CD14-positive monocyte (primary cell): Measurements from ENCODE around the gene KRT1. TPM values are rescaled to one million over a fixed set of nuclear protein-coding genes. Genes with fewer than 3 reads are reported as not detected.
A peak's percentile ranks its signal among the peaks of the same experiment; 100 is the strongest.

ENCODE experiments used
- DNase-seq, 3 donors: peaks; one replicate each; pipeline ENCODE4 v3.0.0-alpha.2; 2011 to 2022
- H2AFZ ChIP-seq: 2 replicates; pipeline ENCODE4 v1.6.0; 2012; ENCODE audit warnings: mild to moderate bottlenecking, low read depth, low read length, inconsistent platforms; ENCODE audit not compliant: insufficient read depth, poor library complexity, severe bottlenecking
- H3K27ac ChIP-seq, 2 donors: 1 replicate in 1 of 2; 2 replicates in 1 of 2; pipeline ENCODE4 v1.5.1; 2012 to 2013; ENCODE audit warnings: low read length in 2 of 2, control low read depth in 1 of 2, inconsistent platforms in 1 of 2, low read depth in 1 of 2, mild to moderate bottlenecking in 1 of 2
- H3K27me3 ChIP-seq, 2 donors: one replicate each; pipeline versions ENCODE4 v1.6.0 to v1.6.1; 2011 to 2013; ENCODE audit warnings: low read length in 2 of 2; ENCODE audit not compliant: control insufficient read depth in 2 of 2, insufficient read depth in 2 of 2
- H3K36me3 ChIP-seq, 2 donors: replicated peaks in 1 of 2; 1 replicate in 1 of 2; 2 replicates in 1 of 2; pipeline versions ENCODE4 v1.5.1 to v1.6.1; 2012 to 2013; ENCODE audit warnings: low read length in 2 of 2, control low read depth in 1 of 2, inconsistent platforms in 1 of 2, mild to moderate bottlenecking in 1 of 2; ENCODE audit not compliant: insufficient read depth in 2 of 2, control insufficient read depth in 1 of 2
- H3K4me1 ChIP-seq, 2 donors: 1 replicate in 1 of 2; 2 replicates in 1 of 2; pipeline versions ENCODE4 v1.5.1 to v1.6.1; 2012 to 2013; ENCODE audit warnings: low read length in 2 of 2, control low read depth in 1 of 2, inconsistent platforms in 1 of 2, mild to moderate bottlenecking in 1 of 2, moderate library complexity in 1 of 2; ENCODE audit not compliant: insufficient read depth in 2 of 2, control insufficient read depth in 1 of 2
- H3K4me2 ChIP-seq: replicated peaks from 2 replicates; pipeline ENCODE3; 2012; ENCODE audit warnings: low read length, moderate library complexity, mild to moderate bottlenecking; ENCODE audit not compliant: poor library complexity, severe bottlenecking; ENCODE audit errors: extremely low read depth
- H3K4me3 ChIP-seq, 3 experiments: fragments of 200-600 bp in 1 of 3; sonication (generic) in 1 of 3; replicated peaks in 1 of 3; 1 replicate in 2 of 3; 2 replicates in 1 of 3; pipeline ENCODE4 v1.5.1; 2011 to 2013; ENCODE audit warnings: low read length in 3 of 3, mild to moderate bottlenecking in 3 of 3, control low read depth in 2 of 3, low read depth in 2 of 3, inconsistent platforms in 1 of 3, moderate library complexity in 1 of 3
- H3K79me2 ChIP-seq: 2 replicates; pipeline ENCODE4 v1.6.0; 2012; ENCODE audit warnings: mild to moderate bottlenecking, control low read depth, inconsistent platforms, low read length, moderate library complexity; ENCODE audit not compliant: insufficient read depth
- H3K9ac ChIP-seq: 2 replicates; pipeline ENCODE4 v1.6.0; 2017; ENCODE audit warnings: low read length, mild to moderate bottlenecking; ENCODE audit not compliant: insufficient read depth, poor library complexity, severe bottlenecking
- H3K9me3 ChIP-seq, 2 donors: replicated peaks in 1 of 2; 1 replicate in 1 of 2; 2 replicates in 1 of 2; pipeline versions ENCODE4 v1.5.1 to v1.6.1; 2012 to 2013; ENCODE audit warnings: low read length in 2 of 2, control low read depth in 1 of 2; ENCODE audit not compliant: control insufficient read depth in 1 of 2, insufficient read depth in 1 of 2
- H4K20me1 ChIP-seq: 2 replicates; pipeline ENCODE4 v1.6.0; 2012; ENCODE audit warnings: mild to moderate bottlenecking, low read length, control low read depth, moderate library complexity; ENCODE audit not compliant: insufficient read depth
- H3K27ac Mint-ChIP-seq, 7 donors: one replicate each; pipeline ENCODE4 v1.8.0; 2020; ENCODE audit warnings: mild to moderate bottlenecking in 7 of 7, mixed read lengths in 7 of 7, moderate library complexity in 6 of 7, inconsistent platforms in 2 of 7
- H3K27me3 Mint-ChIP-seq, 3 donors: one replicate each; pipeline ENCODE4 v1.8.0; 2021 to 2022; ENCODE audit warnings: low read depth in 3 of 3, mild to moderate bottlenecking in 3 of 3, mixed read lengths in 3 of 3, moderate library complexity in 3 of 3, inconsistent platforms in 1 of 3
- H3K36me3 Mint-ChIP-seq, 2 donors: one replicate each; pipeline ENCODE4 v1.8.0; 2020; ENCODE audit warnings: mixed read lengths in 2 of 2, inconsistent platforms in 1 of 2, mild to moderate bottlenecking in 1 of 2
- H3K4me1 Mint-ChIP-seq: one replicate; pipeline ENCODE4 v1.8.0; 2020; ENCODE audit warnings: mild to moderate bottlenecking, mixed read lengths
- H3K4me3 Mint-ChIP-seq, 2 donors: one replicate each; pipeline ENCODE4 v1.8.0; 2020; ENCODE audit warnings: mild to moderate bottlenecking in 2 of 2, mixed read lengths in 2 of 2, moderate library complexity in 1 of 2
- H3K9me3 Mint-ChIP-seq, 7 donors: one replicate each; pipeline ENCODE4 v1.8.0; 2020 to 2022; ENCODE audit warnings: mixed read lengths in 7 of 7, mild to moderate bottlenecking in 6 of 7, moderate library complexity in 6 of 7, inconsistent platforms in 2 of 7
- CTCF ChIP-seq: fragments of 200-600 bp; IDR thresholded peaks from one replicate; pipeline ENCODE4 v1.8.0; 2022; ENCODE audit warnings: antibody characterized with exemption, mild to moderate bottlenecking
- WGBS: methylation state at CpG from one replicate; pipeline ENCODE4 v1.1.5; 2013; ENCODE audit warnings: missing lambda C conversion rate; ENCODE audit not compliant: insufficient coverage; 5-methylcytosine and 5-hydroxymethylcytosine counted together
- intact Hi-C, 2 donors: fragments of 100-400 bp; cut with micrococcal nuclease; formaldehyde crosslinking; loops; one replicate each; pipeline versions ENCODE4 v1.15.0 to v1.15.1; 2023
- polyA plus RNA-seq, 3 donors: library from polyadenylated mRNA; depleted of rRNA in 1 of 3; unstranded in 2 of 3; stranded (reverse) in 1 of 3; fragments of 300-500 nt in 2 of 3; fragments of >200 nt in 1 of 3; fragmentation: Illumina TruSeq in 2 of 3; gene quantifications; 1 replicate in 2 of 3; 2 replicates in 1 of 3; pipeline ENCODE4 v1.2.3, GENCODE V29; 2012 to 2021

KRT1 gene
- polyA plus RNA-seq, 3 donors = not detected

GRCh38 chr12:52647601-52648000 is 32.6 kb downstream of the KRT1 start:
- whole genome bisulfite sequencing = 100% methylated on average over 8 of the region's 9 CpGs
- Mint-ChIP-seq H3K27ac (no peak overlapping the region), H3K27me3 (peaks cover 0 to 3% (median 2%) of the 10 kb centered on the region in 3 donors), H3K36me3 (no peaks in the 10 kb centered on the region), H3K4me3 (no peak overlapping the region), H3K9me3 (peaks cover 0 to 8% (median 3%) of the 10 kb centered on the region in 7 donors), H3K4me1 (peaks cover 10% of the 10 kb centered on the region)
- Histone ChIP-seq H3K4me2 (no peak overlapping the region), H3K4me1 (no peaks in the 10 kb centered on the region), H3K36me3 (no peaks in the 10 kb centered on the region), H3K9ac (no peak overlapping the region), H3K27ac (no peak overlapping the region), H3K4me3 (no peak overlapping the region), H3K27me3 (no peaks in the 10 kb centered on the region), H4K20me1 (no peaks in the 10 kb centered on the region), H2AFZ (no peak overlapping the region), H3K9me3 (no peaks in the 10 kb centered on the region), H3K79me2 (no peaks in the 10 kb centered on the region)
- intact Hi-C loops = no loop called here
- DNase-seq = no peak
- no peak for TF ChIP-seq CTCF

- H3K27me3 ChIP-seq = no peaks in the 10 kb centered on the region
- H4K20me1 ChIP-seq = no peaks in the 10 kb centered on the region
- no peaks in the 10 kb centered on the region for H3K4me1 ChIP-seq
- no peak overlapping the region for H3K9ac ChIP-seq
- Mint-ChIP-seq H3K36me3 (no peaks in the 10 kb centered on the region), H3K9me3 (peaks cover 0 to 2% (median 2%) of the 10 kb centered on the region in 7 donors), H3K27me3 (peaks cover 0 to 5% (median 3%) of the 10 kb centered on the region in 3 donors), H3K27ac (peak overlapping the region in 1 of 7 donors; percentile 44), H3K4me1 (peaks cover 10% of the 10 kb centered on the region), H3K4me3 (no peak overlapping the region)
- no peaks in the 10 kb centered on the region for H3K9me3 ChIP-seq
- H3K36me3 ChIP-seq = no peaks in the 10 kb centered on the region
- H2AFZ ChIP-seq = no peak overlapping the region
- no peak overlapping the region for H3K27ac ChIP-seq
- DNase-seq = no peak
- no peak overlapping the region for H3K4me3 ChIP-seq
- 97% methylated on average over 12 of the region's 12 CpGs for WGBS
- no peaks in the 10 kb centered on the region for H3K79me2 ChIP-seq
- TF ChIP-seq CTCF = no peak
- no peak overlapping the region for H3K4me2 ChIP-seq
- intact Hi-C loops = no loop called here
Observed at GRCh38 chr12:52646613-52647012, 33.6 kb downstream of the KRT1 start.
